Activated naive CD8-positive, alpha-beta T cell treated with anti-CD3 and anti-CD28 coated beads, Interleukin-2, amount 50 U/mL, for 16 hours (primary cell): ENCODE data around the gene PABPC3.

Source experiments
- DNase-seq: peaks from one replicate; pipeline ENCODE4 v3.0.0-alpha.2; 2020; ENCODE audit warnings: low read depth, low spot score

PABPC3 gene

DNA sequence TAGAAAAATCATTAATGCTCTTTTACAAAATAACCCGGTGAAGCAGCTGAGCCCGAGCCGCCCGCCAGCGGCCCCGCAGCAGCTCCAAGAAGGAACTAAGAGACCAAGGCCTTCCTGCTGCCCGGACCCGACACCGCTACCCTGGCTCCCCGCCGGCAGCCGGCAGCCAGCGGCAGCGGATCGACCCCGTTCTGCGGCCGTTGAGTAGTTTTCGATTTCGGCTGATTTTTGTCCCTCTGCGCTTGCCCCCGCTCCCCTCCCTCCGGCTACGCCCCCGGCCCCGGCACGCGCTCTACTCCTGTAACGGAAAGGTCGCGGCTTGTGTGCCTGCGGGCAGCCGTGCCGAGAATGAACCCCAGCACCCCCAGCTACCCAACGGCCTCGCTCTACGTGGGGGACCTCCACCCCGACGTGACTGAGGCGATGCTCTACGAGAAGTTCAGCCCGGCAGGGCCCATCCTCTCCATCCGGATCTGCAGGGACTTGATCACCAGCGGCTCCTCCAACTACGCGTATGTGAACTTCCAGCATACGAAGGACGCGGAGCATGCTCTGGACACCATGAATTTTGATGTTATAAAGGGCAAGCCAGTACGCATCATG, at the start of gene PABPC3:
Gene PABPC3, plus strand, starts transcription at position 286 of the 603 bp plus-strand sequence. Its CDS starts 63 bp downstream, at position 349.
- no peak for DNase-seq

DNA sequence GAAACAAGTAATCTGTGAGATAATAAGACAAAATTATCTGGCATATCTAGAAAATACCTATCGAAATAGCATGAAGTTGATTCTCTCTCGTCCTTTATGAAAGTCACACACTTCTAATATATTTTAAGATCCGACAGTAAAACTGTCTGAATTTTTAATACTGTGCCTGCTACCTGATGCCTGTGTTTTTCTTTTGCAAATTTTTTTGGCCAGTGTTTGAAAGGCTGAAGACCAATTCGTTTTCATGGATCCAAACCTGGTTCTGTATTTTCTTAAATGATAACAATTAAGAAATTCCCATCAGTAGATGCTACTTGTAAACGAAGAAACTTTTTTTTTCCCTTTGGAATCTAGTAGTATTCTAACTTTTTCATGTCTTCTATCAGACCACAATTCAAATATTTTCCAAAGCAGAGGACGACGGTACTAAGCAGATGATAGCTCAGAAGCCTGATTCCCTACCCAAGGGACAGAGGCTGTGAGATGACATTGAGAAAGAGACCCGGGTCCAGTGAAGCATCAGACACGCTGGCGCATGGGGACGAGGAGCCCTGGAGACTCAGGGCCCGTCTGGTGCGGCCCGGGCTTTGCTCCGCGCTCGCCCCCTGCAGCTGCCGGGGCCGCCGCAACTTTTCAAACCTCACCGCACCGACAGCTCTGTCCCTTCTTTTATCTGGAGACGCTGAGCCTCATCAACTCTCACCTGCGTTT, 49.5 kb upstream of the PABPC3 start:
- DNase-seq = no peak

DNA sequence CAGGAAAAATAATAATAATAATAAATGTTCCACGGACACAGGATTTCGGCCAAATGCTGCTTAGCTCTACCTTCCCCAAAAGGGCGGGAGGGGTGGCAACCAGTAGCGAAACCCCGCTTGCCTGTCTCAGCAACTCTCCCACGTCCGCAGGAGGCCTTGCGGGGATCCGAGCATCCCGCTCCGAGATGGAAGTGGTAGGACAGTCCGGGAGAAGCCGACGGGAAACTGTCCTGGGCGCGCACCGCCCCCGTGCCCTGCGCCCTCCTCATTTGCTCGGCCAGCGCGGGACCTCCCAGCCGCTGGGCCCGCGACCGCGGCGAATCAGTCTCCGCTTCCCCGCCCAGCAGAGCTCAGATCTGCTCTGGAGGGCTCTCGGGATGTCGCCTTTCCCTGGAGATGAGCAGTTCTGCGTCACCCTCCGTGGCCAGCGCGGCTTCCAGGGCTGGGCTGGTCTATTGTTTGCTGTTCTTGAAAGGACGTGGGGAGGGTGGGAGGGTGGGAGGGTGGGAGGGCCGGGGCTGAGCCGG, 48.9 kb upstream of the PABPC3 start:
- no peak for DNase-seq

DNA sequence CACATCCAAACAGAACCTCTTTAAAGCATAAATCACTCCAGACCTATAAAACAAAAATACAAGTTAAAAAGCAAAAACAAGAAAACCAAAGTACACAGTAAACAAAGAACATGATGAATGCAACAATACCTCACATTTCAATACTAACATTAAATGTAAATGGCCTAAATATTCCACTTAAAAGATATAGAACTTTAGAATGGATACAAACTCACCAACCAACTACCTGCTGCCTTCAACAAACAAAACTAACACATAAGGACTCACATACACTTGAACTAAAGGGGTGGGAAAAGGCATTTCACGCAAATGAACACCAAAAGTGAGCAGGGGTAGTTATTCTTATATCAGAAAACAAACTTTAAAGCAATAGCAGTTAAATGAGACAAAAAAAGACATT, 44.9 kb upstream of the PABPC3 start:
- no peak for DNase-seq

DNA sequence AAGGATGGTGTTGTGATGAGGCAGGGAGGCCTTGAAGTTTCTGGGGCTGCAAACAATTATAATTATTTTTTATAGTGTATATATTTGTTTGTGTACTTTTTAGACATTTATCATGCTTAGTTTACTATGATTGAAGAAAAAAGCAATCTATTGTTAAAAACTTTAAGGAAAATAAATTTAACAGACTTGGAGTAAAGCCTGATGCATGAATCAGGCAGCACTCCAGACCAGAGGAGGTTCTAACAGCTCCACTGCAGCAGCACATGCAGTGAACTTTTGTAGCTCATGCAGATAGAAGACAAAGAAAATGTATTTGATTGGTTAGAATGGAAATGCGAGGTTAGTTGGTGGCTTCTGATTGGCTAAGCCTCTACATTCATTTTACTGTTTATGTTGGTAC, 36.8 kb upstream of the PABPC3 start:
- no peak for DNase-seq

DNA sequence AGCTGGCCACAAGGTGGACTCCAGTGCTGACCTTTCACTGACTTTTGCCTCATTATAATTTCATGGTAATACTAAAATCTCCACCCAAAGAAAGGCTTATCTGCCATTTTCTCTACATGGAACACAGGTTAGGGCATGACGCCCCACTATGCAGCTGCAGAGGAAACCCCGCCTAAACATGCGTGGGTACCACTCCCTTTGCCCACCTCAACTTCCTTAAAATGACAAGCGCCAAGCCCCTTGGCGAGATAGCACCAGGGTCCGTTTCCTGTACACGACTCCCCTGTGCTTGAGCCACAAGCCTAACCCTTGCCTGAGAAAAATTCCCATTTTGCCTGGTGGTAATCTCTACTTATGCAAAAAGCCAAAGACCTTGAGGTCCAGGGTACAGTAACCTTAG, 36.0 kb upstream of the PABPC3 start:
- no peak for DNase-seq

DNA sequence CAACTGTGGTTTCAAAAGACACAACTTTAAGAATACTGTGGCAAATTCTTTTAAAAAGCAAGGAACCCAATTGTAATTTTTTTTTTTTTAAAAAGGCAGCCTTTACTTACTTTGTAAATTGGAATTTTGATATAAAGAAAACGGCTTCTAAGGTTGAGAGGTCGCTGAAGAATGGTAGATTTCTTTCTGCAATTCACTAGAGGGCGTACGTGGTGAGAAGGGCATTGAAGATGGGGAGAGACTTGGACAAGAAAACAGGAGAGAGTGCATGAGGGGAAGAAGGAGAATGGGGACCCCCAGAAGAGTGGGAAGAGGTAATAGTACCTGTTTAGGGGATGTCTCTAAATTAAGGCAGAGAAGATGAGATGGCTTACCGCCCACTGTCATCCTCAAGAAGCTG, 33.5 kb upstream of the PABPC3 start:
- no peak for DNase-seq

DNA sequence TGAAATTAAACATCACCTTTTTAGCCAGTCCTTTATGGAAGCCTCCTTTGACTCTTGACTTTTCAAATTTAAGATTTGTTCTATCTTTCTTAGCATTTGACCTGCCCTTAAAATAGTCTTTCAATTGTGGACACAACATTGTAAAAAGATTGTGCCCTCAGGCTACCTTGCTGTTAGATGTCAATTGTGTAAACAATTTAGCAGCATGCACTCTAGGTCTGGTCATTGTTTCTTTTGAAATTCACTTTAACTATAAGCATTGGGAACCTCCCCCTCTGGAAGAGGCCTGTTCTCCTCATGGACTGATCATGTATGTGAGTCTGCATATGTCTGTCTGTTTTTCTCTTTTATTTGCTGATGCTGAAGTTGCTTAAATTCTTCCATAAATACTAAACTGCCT, 31.5 kb upstream of the PABPC3 start:
- no peak for DNase-seq

DNA sequence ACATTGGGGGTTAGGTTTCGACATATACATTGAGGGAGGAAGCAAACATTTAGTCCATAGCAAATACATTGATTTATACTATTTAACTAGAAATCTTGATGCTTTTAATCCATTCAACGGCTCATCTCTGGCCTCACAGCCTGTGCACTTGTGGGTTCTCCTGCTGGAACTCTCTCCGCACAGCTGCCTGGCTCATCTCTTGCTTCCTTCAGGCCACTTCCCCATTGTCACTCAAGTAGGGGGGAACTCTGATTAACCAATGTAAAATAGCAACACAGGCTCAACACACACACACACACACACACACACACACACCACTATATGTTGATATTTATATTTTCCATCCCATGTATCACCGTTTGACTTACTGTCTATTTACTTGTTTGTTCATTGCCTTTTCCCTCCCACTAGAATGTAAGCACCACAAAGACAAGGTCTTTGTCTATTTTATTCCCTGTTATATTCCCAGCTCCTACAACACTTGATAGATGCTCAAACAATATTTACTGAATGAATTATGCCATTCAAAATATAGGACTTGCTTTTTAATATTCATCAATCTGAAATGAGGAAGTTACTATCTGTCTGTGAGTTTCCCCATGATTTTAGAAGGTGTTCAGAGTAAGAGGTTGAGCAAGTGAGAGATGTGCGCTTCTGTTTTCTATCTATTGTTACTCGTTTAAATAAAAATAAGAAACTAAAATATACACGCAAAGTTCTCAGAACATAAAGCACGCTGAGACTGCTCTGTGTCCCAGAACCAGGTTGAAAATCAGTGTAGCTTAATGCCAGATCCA, 29.8 kb upstream of the PABPC3 start:
- no peak for DNase-seq

DNA sequence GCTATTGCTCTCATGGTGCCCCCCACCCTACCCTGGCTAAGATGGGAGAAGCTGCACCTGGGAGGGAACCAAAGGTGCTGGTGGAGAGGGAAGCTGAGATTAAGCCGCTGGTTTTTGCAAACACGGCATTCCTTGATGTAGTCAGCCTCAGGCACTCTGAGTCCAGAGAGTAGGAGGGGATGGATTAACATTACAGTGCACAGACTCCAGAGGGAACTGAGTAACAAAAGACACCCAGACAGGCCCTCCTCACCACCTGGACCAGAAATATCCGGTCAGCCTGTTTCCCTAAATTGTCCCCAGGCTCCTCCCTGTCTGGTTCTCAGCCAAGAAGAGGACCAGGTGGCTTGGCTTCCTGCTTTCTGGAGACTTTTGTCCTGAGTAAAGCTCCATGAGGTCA, 28.9 kb upstream of the PABPC3 start:
- no peak for DNase-seq

DNA sequence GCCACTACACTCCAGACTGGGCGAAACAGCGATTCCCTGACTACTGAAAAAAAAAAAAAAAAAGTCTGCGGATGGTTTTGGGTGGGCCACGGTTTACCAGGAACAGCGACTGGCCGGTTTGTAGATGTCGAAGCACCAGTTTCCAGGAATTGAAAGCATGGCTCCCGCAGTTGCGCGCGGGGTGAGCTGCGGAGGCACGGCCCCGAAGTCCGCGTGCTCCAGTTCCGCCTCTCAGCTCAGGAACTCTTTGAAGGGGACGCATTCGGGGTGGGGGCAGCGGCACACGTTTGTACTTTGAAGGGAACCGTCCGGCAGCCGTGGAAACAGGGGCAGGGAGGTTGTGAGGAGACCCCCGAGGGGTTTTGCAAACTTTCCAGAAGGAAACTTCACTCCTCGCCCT, 27.1 kb upstream of the PABPC3 start:
- no peak for DNase-seq

DNA sequence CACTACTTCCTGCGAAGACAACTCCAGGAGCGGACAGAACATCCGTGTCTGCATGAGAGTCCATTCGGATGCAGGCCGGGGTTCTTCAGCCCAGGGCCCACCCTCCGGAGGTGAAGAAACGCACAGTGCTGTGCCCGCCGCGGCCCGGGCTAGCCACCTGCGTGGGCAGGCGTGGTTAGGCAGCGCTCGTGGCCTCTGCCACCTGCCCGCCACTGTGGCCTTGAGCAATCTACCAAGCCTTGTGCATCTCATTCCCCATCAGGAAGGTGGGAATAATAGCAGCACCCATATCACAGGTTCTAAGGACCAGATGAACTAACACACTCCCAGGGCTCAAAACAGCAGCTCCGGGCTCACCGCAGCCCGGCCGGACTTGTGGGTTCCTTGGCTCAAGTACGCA, 26.7 kb upstream of the PABPC3 start:
- DNase-seq = no peak

DNA sequence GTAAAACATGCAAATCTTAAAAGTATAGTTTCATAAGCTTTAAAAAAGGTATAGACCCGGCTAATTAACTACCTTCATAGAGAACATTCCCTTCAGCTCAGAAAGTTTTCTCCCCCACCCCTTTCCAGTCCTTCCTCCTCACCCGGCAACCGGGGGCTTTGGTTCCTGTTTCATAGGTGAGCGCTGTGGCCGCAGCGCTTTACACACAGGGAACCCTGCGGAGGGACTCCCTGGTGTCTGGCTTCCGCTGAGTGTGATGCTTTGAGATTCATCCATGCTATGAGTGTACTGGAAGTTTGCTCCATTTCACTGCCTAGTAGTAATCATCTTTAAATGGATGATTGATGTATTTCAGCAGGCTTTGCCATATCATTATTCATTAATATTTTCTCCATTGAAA, 26.0 kb upstream of the PABPC3 start:
- DNase-seq = no peak

DNA sequence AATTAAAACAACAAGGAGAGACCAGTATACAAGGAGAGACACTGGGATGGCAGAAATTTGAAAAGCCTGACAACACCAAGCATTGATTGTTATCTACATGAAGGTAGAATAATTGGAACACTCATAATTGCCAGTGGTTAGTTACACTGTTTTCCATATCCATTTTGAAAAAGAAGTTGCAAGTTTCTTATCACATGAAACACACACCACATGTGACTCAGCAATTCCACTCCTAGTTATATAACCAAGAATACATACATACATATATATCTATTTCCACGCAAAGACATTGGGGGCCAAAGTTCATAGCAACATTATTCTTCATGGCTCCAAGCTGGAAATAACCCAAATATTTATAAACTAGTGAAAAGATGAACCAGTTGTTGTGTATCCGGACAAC, 15.2 kb upstream of the PABPC3 start:
- DNase-seq = no peak

DNA sequence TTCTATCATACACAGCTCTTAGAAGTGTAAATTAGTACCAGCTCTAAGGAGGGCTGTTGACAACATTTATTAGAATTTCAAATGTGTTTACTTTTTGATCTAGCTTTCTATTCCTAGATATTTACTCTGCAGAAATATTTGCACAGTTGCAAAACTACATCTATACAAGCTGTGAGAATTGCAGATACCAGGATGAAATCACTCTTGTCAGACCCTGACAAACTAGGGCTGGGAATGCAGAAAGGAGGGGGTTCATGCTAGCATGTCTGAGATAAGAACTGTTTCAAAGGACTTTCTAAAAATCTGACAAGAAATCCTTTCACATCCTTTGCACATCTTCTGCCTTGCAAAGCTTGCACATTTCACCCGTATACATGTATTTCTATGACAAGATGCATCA, 11.8 kb upstream of the PABPC3 start:
- DNase-seq = no peak

DNA sequence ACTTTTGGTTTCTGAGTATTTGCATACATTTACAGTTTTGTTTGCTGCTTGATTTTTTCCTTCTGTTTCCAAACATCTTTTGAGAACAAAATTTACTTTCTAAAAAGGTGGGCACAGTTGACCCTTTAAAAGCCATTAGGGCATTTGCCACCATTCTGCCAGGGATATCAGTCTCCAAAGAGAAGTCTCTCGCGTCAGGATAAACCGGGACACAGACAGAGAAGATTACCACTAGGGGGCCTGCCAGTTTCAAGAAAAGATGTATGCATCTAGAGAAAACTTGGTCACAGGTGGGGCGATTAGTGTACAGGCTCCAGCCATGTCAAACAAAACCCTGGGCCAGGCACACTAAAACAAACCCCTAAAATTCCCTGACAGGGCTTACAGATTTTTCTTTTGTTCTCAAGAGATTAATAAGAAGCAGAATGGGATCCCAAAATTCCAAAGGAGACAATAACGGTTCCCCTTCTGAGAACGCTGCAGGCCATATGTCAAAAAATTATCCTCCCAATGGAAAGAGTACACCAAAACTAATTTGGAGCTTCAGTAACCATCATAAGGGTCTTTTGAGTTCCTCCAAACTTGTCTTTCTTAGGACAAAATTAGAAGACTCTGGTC, 10.7 kb upstream of the PABPC3 start:
- DNase-seq = no peak

DNA sequence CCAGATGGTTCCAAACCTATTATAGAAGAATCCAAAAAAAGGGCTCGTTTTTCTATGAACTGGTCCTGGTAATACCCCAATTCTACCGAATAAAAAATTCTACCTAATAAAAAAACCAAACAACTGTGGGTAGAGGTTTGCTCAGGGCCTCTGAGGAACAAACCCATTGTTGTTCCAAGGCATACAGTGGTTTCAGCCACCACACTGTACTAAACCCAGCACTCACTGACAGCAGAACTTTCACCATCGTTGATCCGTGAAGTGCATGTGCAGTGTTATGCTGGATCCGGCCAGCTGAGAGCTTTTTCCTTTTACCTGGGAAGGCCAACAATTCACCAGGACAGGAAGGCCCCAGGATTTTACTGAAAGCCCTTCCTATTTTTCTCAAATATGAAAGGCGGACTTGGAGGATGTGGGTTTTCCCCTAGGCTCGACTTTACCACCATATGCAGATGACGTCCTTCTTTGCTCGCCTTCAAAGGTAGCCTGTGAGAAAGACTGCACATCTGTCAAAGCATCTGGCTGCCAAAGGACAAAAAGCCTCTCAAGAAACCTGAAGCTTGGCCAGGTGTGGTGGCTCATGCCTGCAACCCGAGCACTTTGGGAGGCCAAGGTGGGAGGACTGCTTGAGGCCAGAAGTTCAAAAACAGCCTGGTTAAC, 7.2 kb upstream of the PABPC3 start:
- DNase-seq = no peak

DNA sequence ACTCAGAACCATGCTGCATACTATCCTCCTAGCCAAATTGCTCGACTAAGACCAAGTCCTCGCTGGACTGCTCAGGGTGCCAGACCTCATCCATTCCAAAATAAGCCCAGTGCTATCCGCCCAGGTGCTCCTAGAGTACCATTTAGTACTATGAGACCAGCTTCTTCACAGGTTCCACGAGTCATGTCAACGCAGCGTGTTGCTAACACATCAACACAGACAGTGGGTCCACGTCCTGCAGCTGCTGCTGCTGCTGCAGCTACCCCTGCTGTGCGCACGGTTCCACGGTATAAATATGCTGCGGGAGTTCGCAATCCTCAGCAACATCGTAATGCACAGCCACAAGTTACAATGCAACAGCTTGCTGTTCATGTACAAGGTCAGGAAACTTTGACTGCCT, 1.5 kb downstream of the PABPC3 start:
- DNase-seq = no peak

DNA sequence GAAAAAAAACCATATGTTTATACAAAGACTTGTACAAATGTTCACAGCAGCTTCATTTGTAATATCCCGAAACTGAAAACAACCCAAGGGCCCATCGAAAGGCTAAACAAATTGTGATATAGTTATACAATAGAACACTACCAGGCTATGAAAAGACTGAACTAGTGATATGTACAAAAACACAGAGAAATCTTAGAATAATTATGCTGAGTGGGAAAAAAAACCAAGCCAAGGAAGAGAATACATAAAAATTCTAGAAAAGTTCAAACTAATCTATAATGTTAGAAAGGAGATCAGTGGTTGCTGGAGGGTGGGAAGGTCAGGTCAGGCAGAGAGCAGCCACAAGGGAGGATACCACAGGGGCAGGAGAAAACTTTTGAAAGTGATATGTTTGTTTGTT, 7.8 kb downstream of the PABPC3 start:
- DNase-seq = no peak

DNA sequence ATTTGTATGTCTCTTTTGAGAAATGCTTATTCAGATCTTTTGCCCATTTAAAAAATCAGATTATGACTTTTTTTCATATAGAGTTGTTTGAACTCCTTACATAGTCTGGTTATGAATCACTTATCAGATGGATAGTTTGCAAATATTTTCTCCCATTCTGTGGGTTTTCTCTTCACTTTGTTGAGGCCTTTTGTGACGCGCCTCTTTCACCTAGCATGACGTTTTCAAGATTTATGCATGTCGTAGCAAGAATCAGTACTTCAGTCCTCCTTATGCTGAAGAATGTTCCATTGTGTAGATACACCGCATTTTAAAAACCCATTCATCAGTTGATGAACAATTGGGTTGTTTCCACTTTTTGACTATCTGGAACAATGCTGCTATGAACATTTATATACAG, 13.4 kb downstream of the PABPC3 start:
- no peak for DNase-seq

DNA sequence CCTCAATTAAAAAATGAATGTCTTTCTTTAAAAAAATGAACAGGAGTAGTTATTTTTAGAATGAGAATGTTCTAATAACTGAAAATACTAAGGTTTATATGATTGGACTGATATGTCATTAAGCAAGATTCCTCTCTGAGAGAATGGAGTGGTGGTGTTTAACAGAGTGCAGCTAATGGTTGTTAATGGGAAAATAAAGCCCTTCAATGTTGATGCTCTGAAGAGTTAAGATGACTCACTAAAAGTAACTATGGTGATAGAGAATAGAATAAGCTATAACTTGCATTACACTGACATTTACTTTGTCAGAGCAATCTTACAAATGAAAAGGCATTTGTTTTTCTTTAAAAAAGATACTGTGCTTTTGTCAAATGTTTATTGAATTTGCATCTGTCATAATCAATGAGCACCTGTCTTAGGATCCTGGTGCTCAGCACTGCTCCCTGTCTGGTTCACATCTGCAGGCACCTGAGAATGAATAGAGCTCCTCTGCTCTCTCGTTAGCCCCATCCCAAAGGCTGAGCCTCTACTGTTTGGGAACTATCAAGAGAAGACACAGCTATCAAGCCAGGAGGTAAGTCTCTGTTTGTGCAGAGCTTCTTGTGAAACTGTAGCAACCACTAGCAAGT, 15.1 kb downstream of the PABPC3 start:
- DNase-seq = no peak
